ENCODE measurements around the gene ELOA2.
"Not testable (repeated sequence)": the region's sequence is repeated elsewhere in the genome, so short reads cannot be mapped to it uniquely, and the experiment has no call there.

Gene ELOA2

GRCh38 chr18:47035156-47035671, at the start of gene ELOA2:
TSS of gene ELOA2 (minus strand) at chr18:47035621. CDS start at chr18:47035264, 357 bp downstream.
- DNase-seq: no peak

GRCh38 chr18:47081578-47081977, 46.2 kb upstream of the ELOA2 start:
- no peak for DNase-seq

- DNase-seq: no peak
These were observed 45.5 kb upstream of the ELOA2 start for GRCh38 chr18:47080872-47081271.

- DNase-seq: no peak
These were observed 41.7 kb upstream of the ELOA2 start for GRCh38 chr18:47077111-47077510.

- DNase-seq: no peak
These were observed 39.9 kb upstream of the ELOA2 start for GRCh38 chr18:47075098-47075883.

GRCh38 chr18:47067648-47068047, 32.2 kb upstream of the ELOA2 start:
- no peak for DNase-seq

- DNase-seq: no peak
These were observed 27.7 kb upstream of the ELOA2 start for GRCh38 chr18:47063096-47063495.

- no peak for DNase-seq
These were observed 27.1 kb upstream of the ELOA2 start for GRCh38 chr18:47062471-47062870.

- no peak for DNase-seq
These were observed 18.9 kb upstream of the ELOA2 start for GRCh38 chr18:47054369-47054768.

GRCh38 chr18:47050468-47050867, 15.0 kb upstream of the ELOA2 start:
- DNase-seq: peak; percentile 51

GRCh38 chr18:47040982-47041381, 5.6 kb upstream of the ELOA2 start:
- DNase-seq: no peak

GRCh38 chr18:47036927-47037578, 1.6 kb upstream of the ELOA2 start:
- DNase-seq: no peak

- no peak for DNase-seq
These were observed 965 bp upstream of the ELOA2 start for GRCh38 chr18:47036298-47036874.

GRCh38 chr18:47034591-47034990, 830 bp downstream of the ELOA2 start:
- not testable (repeated sequence) for DNase-seq

- DNase-seq: no peak
These were observed 2.5 kb downstream of the ELOA2 start for GRCh38 chr18:47032945-47033344.

GRCh38 chr18:47030887-47031286, 4.5 kb downstream of the ELOA2 start:
- DNase-seq: not testable (repeated sequence)

- DNase-seq: not testable (repeated sequence)
These were observed 5.6 kb downstream of the ELOA2 start for GRCh38 chr18:47029684-47030353.

GRCh38 chr18:47028738-47029137, 6.7 kb downstream of the ELOA2 start:
- not testable (repeated sequence) for DNase-seq

GRCh38 chr18:47025557-47026174, 9.8 kb downstream of the ELOA2 start:
- not testable (repeated sequence) for DNase-seq

GRCh38 chr18:47023769-47024465, 11.5 kb downstream of the ELOA2 start:
- DNase-seq: not testable (repeated sequence)

GRCh38 chr18:47022821-47023220, 12.6 kb downstream of the ELOA2 start:
- not testable (repeated sequence) for DNase-seq

- not testable (repeated sequence) for DNase-seq
These were observed 14.7 kb downstream of the ELOA2 start for GRCh38 chr18:47020757-47021156.
